ENCODE measurements around the gene NAA38. TPM values are rescaled to one million over a fixed set of nuclear protein-coding genes. Genes with fewer than 3 reads are reported as not detected.

The NAA38 gene, protein sequence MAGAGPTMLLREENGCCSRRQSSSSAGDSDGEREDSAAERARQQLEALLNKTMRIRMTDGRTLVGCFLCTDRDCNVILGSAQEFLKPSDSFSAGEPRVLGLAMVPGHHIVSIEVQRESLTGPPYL
- 97.3 and 101 TPM in 2 replicates for total RNA-seq (2014; rRNA removed; shearing (Covaris generic))

DNA sequence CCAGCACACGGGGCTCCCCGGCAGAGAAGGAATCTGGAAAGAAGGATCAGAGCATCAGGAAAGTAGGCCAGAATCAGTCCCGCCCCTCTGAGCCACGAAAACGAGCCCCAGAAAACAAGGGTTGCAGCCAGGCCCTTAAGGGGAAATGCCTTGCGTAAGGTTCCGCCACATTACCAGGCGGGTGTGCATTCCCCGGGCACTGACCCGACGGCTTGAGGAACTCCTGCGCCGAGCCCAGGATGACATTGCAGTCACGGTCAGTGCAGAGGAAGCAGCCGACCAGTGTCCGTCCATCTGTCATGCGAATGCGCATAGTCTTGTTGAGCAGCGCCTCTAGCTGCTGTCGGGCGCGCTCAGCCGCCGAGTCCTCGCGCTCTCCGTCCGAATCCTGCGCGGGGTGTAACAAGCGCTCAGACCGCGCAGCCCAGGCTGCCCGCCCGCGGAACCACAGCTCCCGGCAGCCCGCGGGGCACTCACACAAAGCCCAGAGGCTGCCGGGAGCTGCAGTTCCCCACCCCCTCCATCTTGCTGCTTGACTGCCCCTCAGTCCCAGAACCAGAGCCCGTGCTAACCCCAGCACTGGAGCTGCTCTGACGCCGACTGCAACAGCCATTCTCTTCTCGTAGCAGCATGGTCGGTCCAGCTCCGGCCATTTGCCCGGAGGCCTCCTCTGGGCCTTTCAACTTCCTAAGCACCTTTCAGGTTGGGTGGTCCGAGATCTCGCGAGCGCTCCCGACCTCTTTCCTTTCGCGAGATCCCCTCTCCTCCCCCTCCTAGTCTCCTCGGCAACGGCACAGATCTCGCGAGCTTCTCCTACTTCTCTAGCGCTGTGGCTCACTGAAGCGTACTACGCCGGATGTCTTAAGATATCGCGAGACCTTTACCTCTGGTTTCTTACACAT is at the start of gene NAA38:
TSS of gene NAA38 (minus strand) at position 749 of the 902 bp plus-strand sequence. CDS start at position 653, 96 bp downstream.
- in situ Hi-C loops (cut with HindIII; ENCODE audit: low sequenced_read_pairs) = no loop called here
- DNase-seq (ENCODE audit: low spot score) = peak; percentile 100

DNA sequence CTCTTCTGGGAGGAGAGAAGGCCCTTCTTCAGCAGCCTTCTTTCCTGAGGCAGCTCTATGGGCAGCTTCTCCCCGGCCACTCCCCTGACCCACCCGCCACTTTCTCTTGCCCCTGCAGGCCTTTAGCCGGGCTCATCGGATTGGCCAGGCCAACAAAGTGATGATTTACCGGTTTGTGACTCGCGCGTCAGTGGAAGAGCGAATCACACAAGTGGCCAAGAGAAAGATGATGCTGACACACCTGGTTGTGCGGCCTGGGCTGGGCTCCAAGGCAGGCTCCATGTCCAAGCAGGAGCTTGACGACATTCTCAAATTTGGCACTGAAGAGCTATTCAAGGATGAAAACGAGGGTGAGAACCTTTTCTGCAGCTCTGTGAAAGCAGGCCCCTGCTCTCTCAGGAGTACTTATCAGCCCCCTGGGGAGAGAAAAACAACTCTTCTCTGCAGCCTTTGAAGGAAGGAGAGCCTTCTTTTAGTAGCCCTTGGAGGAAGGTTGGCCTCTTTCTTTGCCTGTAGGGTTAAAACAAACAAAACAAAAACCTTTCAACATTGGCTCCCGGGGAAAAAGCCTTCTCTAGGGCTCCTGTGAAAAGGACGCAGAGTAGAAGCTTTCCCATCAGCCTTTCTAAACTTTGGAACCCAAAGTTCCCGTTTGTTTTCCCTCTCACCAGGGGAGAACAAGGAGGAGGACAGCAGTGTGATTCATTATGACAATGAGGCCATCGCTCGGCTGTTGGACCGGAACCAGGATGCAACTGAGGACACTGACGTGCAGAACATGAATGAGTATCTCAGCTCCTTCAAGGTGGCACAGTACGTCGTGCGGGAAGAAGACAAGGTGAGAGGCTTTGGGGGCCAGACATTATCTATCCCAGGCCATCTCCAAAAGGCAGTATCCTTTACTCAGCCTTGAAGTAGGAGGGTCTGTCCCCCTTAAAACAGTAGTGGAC is 46.1 kb upstream of the NAA38 start:
- no peak for DNase-seq (ENCODE audit: low spot score)
- in situ Hi-C loops (cut with HindIII; ENCODE audit: low sequenced_read_pairs) = no loop called here

DNA sequence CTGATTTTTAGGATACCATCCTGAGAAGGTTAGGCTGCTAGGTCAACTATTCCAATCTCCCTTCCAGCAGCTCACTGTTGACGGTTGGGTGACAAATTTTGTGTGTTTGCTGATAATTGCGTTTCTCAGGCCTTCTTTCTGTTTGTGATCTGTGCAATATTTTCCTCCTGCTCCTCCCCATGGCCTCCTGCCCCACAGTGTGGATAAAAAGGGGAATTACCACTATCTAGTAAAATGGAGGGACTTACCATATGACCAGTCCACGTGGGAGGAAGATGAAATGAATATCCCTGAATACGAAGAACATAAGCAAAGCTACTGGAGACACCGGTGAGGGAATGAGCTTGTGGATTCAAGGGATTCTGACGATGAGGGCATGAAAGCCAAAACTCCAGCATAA is 40.4 kb upstream of the NAA38 start:
- peak; percentile 56 for DNase-seq (ENCODE audit: low spot score)
- in situ Hi-C loops (cut with HindIII; ENCODE audit: low sequenced_read_pairs) = no loop called here

DNA sequence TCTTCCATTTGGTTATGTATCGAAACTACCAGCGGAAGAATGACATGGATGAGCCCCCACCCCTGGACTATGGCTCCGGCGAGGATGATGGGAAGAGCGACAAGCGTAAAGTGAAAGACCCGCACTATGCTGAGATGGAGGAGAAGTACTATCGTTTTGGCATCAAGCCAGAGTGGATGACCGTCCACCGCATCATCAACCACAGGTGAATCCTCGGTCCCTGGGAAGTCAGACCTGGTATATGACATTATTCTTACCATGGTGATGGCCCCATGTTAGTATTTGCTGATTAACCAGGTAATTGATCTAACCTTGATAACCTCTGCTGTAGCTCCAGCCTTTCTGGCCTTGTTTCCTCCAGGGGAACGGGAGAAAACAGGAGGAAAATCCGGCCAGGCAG is 39.7 kb upstream of the NAA38 start:
- in situ Hi-C loops (cut with HindIII; ENCODE audit: low sequenced_read_pairs) = no loop called here
- no peak for DNase-seq (ENCODE audit: low spot score)

DNA sequence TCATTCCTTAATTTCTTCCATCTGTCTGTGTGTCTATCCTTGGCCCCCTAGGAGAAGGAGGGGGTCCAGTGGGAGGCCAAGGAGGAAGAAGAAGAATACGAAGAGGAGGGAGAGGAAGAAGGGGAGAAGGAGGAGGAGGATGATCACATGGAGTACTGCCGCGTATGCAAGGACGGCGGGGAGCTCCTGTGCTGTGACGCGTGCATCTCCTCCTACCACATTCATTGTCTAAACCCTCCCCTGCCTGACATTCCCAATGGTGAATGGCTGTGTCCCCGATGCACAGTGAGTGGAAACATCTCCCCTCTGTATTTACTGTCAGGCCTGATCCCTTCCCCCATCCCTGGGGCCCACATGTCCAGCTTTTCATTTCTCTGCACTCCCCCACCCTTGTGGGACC is 37.5 kb upstream of the NAA38 start:
- in situ Hi-C loops (cut with HindIII; ENCODE audit: low sequenced_read_pairs) = no loop called here

DNA sequence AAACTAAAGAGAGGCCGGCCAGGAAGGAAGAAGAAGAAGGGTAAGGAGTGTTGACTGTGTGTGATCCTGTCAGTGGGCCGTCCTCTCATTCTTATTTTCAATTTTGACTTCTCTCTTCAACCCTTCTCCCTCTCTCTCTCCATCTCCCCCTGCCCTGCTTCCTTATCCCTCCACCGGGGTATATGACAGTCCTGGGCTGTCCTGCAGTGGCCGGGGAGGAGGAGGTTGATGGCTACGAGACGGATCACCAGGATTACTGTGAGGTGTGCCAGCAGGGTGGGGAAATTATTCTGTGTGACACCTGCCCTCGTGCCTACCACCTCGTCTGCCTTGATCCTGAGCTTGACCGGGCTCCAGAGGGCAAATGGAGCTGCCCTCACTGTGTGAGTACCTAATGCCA is 36.9 kb upstream of the NAA38 start:
- in situ Hi-C loops (cut with HindIII; ENCODE audit: low sequenced_read_pairs) = no loop called here
- DNase-seq (ENCODE audit: low spot score) = no peak

More for the DNA sequence above, 37.5 kb upstream of the NAA38 start:
- DNase-seq (ENCODE audit: low spot score) = no peak

DNA sequence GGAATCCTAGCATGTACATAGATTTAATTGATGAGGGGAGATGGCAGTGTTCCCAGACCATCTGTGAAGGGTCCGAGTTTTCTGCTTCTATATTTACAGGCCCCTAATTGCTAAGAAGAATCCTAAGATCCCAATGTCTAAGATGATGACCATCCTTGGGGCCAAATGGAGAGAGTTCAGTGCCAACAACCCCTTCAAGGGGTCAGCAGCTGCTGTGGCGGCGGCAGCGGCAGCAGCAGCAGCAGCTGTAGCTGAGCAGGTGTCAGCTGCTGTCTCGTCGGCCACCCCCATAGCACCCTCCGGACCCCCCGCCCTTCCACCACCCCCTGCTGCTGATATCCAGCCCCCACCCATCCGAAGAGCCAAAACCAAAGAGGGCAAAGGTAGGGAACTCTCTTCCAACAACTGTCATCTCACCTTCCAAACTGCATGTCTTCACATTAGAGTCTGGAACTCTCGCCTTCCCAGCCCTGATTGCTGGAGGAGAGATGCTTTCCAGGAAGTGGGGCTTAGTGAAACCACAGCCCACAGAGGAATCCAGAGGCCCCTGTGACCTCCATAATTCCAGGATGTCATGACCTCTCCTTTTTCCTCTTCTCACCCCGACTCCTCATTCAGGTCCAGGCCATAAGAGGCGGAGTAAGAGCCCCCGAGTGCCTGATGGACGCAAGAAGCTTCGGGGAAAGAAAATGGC is 36.0 kb upstream of the NAA38 start:
- in situ Hi-C loops (cut with HindIII; ENCODE audit: low sequenced_read_pairs) = no loop called here
- no peak for DNase-seq (ENCODE audit: low spot score)

DNA sequence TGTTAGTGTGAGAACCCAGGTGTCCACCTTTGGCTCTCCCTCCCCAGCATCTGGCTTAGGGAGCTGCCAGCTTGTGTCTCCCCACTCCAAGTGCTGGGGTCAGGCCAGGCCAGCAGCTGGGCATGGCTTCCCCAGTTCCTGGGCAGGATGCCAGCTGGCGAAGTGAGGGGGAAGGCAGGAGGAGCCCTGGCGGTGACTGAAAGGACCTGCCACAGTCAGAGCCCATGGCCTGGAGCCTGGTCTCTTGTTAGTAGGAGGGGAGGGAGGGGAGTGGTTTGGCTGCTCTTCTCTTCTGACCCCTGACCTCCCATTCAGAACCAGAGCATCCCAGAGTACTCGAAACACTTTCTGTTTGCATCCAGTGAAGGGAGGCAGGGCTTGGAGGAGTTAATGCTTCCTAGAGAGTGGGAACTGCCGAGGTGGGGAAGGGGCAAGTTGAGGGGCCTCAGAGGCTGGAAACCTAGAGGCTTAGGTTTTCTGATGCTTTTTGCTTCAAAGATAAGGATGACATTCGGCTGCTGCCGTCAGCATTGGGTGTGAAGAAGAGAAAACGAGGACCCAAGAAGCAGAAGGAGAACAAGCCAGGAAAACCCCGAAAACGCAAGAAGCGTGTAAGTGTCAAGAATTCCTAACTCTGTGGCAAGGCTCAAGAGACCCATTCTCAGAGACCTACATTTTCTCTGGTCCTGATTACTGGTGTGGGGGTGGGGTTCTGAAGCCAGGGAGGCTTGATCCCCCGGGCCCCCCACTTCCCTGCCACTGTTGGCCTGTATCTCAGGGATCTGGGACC is 32.0 kb upstream of the NAA38 start:
- DNase-seq (ENCODE audit: low spot score) = peak; percentile 90
- in situ Hi-C loops (cut with HindIII; ENCODE audit: low sequenced_read_pairs) = no loop called here

DNA sequence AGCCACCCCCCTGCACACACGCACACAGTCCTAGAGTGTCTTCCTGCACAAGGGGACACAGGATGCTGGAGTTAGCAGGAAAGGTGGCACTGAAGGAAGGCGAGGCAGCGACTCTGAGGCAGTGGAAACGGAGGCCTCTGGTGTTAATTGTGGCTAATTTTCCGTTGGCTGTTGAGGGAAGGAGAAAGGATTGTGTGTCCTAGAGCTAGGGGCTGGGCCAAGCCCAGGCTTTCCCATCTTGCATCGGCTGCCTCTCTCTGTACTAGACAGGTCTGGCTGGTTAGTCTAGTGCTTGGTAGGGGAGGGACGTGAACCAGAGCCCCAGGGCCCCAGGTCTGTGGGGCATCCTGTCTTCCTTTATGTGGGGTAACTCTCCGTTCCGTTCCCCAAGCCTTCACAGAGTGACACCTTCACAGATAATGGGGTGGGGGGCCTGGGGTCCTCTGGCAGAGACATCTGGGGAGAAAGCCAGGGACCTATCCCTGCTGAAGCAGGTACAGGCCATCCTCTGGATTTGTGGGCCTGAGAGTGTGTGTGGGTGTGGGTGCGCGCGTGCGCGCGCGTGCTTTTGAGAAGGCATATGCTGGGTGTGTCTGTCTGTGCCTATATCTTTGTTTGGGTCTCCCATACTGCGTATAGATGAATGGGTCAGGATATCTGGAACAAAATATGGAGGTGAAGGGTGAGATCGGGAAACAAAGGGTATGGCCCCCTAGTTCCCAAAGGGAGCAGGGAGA is 31.0 kb upstream of the NAA38 start, which contains the start of gene CHD3:
TSS of gene CHD3 (plus strand) at position 606 of the 737 bp plus-strand sequence. CDS start 212 bp downstream, outside the sequence.
- in situ Hi-C loops (cut with HindIII; ENCODE audit: low sequenced_read_pairs) = no loop called here
- DNase-seq (ENCODE audit: low spot score) = no peak

DNA sequence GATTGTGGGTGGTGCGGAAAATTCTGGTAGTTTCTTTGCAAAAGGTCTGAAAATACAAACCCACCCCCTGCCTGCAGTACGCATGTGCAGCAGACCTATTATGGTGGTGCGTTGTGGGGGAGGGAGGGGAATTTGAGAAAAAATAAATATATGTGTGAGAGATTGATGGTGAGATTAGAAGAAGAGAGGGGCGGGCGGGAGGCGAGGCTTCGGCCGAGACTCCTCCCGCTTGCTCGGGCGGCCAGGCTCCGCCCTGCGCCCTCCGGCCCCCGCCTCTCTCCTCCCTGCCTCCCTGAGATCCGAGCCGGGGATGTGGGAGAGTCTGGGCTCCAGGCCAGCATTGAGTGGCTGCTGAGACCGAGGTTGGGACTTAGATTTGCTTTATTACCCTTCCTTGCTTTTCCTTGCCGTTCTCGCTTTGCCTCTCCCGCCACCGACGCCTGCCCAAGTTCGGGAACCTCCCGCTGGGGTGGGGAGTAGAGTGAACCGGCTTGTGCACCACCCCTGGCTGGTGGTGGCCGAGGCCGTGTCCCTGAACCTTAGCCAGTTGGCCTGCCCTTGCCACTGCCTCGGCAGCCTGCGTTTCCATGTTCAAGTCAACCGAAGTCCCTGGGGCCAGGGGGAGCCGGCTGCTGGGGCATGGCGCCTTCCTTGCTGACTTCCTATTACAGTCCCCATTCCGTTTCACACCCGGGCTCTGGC is 30.3 kb upstream of the NAA38 start:
- peak; percentile 87 for DNase-seq (ENCODE audit: low spot score)
- in situ Hi-C loops (cut with HindIII; ENCODE audit: low sequenced_read_pairs) = no loop called here

DNA sequence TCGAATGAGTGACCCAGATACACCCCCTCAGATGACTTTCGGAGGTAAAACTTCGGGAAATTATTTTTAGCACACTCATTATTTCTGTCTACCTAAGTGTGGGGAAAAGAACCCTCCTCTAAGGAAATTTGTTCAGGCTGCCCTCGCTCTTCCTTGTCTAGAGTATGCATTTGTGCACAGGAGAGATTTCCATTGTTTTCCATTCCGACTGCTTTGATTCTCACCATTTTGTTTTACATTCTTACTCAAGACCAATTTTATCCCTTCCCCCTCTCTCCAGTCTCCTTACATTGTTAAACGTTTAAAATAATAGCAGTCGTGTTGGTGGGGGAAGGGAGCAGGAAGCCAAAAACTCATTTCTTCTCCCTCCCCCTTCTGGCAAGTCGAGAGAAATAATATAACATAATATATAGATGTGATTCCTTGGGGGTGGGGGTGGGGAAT is 29.7 kb upstream of the NAA38 start:
- in situ Hi-C loops (cut with HindIII; ENCODE audit: low sequenced_read_pairs) = no loop called here

DNA sequence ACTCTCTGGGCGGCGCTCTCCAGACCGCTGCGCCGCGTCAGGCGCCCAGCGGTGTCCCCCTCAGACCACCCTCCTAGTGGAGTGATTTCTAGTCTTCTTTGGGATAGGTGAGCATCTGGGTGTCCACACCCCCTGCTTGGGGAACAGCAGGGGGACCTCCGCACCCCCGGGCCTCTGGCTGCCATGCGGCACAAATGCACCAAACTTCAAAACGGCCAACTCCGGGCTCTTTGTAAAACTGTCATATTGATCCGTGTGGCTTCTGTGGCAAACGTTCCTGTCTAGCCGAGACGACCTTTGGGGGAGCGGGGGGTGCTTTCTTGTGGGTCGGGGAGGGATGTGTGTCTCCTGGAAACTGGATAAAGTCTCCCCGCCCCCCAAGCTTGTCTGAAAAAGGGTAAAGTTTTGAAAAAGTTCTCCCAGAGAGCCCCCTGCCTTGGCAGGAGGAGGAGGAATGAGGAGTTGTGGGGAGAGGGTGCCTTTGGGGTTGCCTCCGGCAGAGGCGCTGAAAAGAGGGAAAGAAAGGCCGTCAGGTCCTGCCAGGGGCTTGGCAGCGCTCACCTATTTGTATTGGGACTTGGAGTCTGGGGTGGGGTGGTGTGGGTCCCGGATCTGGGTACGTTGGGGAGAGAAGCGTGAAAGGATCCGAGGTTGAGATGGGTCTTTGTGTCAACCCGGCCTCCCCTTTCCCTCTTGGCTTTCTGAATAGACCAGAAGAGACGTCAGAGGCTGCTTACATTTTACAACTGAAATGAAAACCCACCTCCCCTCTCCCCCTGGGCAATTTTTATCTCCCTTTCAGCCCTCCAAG is 29.1 kb upstream of the NAA38 start:
- DNase-seq (ENCODE audit: low spot score) = peak; percentile 43
- in situ Hi-C loops (cut with HindIII; ENCODE audit: low sequenced_read_pairs) = no loop called here

More for the DNA sequence above, 29.7 kb upstream of the NAA38 start:
- DNase-seq (ENCODE audit: low spot score) = peak; percentile 44

DNA sequence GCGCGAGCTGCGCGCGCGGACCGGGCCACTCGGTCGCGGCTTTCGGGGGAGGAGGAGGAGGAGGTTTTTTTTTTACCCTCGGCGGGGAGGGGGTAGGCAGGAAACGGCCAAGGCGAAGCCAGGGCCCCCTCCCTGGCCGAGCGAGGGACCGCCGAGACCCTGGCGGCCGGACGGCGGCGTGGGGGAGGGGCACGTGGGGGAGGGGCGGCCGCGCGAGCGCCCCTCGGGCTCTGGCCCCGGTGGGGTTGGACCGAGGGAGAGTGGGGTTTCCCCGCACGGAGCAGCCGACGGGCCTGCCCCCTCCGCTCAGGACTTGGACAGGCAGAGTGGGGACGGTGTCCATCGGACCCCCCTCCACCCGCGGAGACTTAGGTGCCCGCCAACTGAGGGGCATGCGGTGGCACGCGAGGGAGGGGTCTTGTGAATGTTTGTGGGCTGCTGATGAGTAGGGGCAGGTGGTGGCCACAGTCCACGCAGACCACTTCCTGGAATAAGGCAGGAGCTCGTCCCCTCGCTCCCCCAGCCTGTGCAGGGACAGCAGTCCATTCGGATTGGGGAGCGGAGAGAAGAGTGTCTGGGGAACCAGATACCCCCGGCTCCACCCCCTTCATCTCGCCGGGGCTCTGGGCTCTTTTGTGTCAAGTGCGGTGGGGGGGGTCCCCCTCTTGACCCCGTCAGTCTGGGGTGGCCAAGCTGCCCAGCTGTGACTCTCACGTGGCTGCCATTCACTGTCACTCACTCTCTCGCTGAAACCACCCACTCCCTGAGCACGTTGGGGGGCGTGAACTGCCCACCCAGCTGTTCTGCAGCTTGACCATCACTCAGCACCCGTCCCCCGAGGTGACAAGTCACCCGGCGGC is 28.2 kb upstream of the NAA38 start:
- in situ Hi-C loops (cut with HindIII; ENCODE audit: low sequenced_read_pairs) = no loop called here

DNA sequence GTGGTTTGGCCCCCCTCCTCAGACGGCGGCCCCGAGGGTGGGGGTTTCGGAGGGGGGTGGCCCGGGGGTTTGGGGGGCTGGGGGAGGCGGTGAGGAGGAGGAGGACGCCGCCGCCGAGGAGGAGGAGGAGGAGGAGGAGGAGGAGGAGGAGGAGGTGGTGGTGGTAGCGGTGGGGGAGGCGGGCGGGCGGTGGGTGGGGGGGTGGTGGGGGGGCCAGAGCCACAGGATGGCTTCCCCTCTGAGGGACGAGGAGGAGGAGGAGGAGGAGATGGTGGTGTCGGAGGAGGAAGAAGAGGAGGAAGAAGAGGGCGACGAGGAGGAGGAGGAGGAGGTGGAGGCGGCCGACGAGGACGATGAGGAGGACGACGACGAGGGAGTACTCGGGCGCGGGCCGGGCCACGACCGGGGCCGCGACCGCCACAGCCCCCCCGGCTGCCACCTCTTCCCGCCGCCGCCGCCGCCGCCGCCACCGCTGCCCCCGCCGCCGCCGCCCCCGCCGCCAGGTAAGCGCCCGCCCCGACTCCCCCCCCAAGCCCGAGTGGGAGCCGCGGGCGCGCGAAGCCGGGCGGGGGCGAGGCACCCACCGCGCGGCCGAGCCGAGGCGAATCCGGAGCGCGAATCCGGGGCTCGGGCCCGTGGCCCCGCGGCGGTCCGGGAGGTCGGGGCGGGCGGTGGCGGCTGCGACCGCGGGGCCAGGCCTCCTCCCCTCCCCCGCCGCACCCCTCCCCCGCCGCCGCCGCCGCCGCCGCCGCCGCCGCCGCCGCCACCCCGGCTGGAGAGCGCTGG is 27.4 kb upstream of the NAA38 start:
- no peak for DNase-seq (ENCODE audit: low spot score)
- in situ Hi-C loops (cut with HindIII; ENCODE audit: low sequenced_read_pairs) = no loop called here

More for the DNA sequence above, 28.2 kb upstream of the NAA38 start:
- peak; percentile 42 for DNase-seq (ENCODE audit: low spot score)

Measured in G401 (cell line).